Measurements from ENCODE around the gene COPS3.
"Not testable (repeated sequence)": the region's sequence is repeated elsewhere in the genome, so short reads cannot be mapped to it uniquely, and the experiment has no call there.

The COPS3 gene

DNA sequence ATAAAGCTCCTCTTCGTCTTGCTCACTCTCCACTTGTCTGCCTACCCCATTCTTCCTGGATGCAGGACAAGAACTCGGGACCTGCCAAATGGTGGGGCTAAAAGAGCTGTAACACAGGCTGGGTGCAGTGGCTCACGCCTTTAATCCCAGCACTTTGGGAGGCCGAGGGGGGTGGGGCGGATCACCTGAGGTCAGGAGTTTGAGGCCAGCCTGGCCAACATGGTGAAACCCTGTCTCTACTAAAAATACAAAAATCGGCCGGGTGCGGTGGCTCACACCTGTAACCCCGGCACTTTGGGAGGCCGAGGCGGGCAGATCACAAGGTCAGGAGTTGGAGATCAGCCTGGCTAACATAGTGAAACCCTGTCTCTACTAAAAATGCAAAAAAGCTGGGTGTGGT lies 20.6 kb upstream of the COPS3 start:
- not testable (repeated sequence) for DNase-seq (ENCODE audit: low read depth in 3 of 3)

DNA sequence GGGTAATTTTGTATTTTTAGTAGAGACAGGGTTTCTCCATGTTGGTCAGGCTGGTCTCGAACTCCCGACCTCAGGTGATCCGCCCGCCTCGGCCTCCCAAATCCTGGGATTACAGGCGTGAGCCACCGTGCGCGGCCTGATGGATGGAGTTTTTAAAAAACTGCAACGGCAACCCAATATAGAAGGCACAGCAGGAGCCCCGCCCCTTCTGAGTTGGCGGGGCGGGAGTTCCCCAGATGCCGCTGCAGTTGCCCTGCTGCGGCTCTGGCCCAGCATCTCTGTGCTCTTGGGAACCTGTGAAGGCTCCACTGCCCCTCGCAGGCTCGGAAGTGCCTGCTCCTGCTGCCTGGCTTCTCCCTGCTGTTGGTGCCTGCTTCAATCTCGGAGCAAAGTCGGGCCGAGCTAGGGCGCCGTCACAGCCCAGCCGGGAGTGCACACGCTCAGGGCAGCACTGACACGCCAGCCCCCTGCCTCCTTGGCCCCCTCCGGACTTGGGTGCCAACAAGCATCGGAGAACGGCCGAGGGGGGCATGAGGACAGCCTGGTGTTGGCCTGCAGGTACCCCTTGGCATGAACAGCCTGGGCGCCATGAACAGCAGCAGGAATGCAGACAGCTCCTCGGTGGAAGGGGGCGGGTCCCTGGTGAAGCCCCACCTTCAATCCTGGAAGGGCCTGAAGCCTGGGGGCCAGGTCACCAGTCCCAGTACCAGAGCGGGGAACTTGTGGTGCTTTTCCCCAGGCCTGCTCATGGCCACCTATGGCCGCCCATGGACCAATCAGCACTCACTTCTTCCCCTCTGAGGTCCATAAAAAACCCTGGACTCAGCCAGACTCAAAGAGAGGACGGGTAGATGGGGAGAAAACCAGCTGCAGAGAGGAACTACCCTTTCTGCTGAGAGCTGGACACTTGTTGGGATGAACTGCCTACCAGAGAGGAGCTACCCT lies 19.9 kb upstream of the COPS3 start:
- DNase-seq (ENCODE audit: low read depth in 3 of 3) = peak; percentile 33 to 42 (median 37)

DNA sequence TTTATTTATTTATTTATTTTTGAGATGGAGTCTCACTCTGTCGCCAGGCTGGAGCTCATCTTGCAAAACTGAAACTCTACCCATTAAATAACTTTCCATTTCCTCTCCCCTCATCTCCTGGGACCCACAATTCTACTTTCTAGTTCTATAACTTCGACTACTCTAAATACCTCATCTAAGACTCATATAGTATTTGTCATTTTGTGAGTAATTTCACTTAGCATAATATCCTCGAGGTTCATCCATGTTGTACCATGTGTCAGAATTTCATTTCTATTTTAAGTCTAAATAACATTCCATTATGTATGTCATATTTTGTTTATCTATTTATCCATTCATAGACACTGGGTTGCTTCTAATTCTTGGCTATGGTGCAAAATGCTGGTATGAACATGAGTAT lies 17.1 kb upstream of the COPS3 start:
- no peak for DNase-seq (ENCODE audit: low read depth in 3 of 3)

DNA sequence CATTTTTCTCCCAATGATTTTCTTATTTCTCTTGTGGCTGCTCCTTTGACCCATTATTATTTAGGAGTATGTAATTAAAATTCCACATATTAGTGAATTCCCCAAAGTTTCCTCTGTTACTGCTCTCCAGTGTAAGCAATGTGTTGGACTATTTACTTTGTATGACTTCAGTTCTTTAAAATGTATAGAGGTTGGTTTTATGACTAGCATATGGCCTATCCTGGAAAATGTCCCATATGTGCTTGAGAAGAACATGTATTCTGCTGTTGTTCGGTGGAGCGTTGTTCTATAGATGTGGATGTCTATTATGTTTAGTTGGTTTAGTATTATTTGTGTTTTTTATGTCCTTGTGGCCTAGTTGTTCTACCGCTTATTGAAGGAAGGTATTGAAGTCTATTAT lies 16.2 kb upstream of the COPS3 start:
- DNase-seq (ENCODE audit: low read depth in 3 of 3) = no peak

DNA sequence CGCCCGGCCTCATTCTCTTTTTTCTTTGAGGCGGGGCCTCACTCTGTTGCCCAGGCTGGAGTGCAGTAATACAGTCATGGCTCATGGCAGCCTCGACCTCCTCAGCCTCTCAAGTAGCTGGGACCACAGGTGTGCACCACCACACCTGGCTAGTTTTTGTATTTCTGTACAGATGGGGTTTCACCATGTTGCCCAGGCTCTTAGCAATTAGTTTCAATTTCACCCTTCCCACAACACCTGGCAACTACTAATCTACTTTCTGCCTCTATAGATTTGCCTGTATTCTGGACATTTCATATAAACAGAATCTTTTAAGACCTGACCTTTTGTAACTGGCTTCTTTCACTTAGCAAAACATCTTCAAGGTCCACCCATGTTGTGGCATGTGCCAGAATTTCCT lies 14.1 kb upstream of the COPS3 start:
- DNase-seq (ENCODE audit: low read depth in 3 of 3) = no peak

DNA sequence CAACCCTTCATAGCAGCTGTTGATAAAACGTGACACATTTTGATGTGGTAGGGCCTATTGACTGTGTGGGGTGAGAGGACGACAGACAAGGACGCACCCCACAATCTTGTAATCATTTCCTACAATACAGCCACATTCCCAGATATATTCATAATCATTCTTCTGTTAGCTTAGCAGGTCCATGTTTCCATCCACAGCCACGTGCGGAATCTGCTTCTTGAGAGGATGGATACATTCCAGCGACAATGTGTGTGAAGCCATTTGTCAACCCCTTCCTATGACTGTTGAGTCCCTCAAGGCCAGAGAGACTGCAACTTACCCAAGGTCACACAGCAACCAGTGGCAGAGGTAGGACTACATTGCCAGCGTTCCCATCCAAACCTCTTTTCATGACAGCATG lies 8.7 kb upstream of the COPS3 start:
- no peak for DNase-seq (ENCODE audit: low read depth in 3 of 3)

DNA sequence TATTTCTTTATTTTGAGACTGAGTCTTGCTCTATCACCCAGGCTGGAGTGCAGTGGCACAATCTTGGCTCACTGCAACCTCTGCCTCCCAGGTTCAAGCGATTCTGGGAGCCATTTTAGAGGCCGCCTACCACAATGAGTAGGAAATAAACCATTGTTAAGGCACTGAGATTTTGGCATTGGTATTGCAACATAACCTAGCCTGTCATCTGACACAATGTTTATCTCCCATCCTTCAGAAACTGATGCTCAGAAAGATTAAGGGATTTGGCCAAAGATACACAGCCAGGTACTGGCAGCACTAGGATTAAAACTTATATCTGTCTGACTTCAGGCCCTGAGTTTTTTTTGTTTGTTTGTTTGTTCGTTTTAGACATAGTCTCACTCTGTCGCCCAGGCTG lies 8.0 kb upstream of the COPS3 start:
- no peak for DNase-seq (ENCODE audit: low read depth in 3 of 3)

DNA sequence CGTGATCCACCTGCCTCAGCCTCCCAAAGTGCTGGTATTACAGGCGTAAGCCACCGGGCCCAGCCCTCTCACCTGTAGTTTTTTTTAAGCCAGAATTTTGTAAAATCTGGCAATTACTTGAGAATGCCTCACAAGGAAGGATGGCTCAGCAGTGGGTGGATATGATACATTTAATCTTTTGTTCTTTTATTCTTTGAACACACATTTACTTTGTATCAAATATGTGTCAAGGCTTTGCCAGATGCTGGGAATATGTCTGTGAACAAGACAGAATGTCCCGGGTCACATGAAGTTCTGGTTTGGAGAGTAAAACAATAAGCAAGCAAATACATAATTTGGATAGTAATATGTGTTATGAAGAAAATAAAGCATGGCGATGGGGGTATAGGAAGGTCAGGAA lies 4.9 kb upstream of the COPS3 start:
- DNase-seq (ENCODE audit: low read depth in 3 of 3) = no peak

DNA sequence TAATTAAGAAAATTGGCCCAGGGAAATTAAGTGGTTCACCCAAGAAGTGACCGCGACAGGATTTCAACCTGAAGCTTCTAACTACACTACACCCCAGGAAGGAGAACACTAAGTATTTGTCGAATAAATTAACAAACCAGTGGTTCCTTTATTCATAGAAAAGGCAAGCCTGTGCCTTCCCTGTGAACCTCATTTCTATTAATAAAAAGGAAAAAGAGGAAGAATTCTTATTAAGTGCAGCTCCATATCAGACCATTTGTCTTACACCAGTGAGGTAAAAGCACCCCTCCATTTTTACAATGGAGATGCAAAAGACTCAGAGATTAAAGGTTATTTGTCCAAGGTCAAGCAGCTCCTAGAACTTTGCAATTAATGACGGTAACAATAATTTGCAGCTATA lies 1.7 kb downstream of the COPS3 start:
- DNase-seq (ENCODE audit: low read depth in 3 of 3) = no peak

DNA sequence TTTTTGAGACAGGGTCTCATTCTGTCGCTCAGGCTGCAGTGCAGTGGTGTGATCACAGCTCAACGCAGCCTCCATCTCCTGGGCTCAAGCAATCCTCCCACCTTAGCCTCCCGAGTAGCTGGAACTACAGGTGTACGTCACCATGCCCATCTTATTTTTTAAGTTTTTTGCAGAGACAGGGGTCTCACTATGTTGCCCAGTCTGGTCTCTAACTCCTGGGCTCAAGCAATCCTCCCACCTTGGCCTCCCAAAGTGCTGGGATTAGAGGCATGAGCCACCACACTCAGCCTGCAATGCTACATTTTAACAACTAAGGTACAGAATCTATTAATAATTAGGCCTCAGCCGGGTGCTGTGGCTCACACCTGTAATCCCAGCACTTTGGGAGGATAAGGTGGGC lies 3.6 kb downstream of the COPS3 start:
- DNase-seq (ENCODE audit: low read depth in 3 of 3) = not testable (repeated sequence)

DNA sequence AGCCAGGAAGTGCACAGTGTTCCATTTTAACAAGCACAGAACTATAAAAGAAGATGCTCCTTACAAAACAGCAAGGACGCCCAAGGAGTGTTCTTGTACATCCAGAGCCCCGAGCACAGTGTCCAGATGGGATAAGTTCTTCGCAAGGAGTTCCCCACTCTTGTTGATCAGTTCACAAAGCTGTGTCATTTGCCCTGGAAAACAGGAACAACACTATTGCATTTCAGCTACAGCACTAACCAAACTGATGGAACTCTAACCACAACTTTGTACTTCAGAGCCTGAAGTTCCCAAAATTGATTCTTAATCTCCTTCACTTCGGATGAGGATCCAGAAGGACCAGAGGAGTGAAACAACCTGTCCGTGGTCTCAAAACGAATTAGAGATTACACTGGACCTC lies 5.1 kb downstream of the COPS3 start:
- no peak for DNase-seq (ENCODE audit: low read depth in 3 of 3)

DNA sequence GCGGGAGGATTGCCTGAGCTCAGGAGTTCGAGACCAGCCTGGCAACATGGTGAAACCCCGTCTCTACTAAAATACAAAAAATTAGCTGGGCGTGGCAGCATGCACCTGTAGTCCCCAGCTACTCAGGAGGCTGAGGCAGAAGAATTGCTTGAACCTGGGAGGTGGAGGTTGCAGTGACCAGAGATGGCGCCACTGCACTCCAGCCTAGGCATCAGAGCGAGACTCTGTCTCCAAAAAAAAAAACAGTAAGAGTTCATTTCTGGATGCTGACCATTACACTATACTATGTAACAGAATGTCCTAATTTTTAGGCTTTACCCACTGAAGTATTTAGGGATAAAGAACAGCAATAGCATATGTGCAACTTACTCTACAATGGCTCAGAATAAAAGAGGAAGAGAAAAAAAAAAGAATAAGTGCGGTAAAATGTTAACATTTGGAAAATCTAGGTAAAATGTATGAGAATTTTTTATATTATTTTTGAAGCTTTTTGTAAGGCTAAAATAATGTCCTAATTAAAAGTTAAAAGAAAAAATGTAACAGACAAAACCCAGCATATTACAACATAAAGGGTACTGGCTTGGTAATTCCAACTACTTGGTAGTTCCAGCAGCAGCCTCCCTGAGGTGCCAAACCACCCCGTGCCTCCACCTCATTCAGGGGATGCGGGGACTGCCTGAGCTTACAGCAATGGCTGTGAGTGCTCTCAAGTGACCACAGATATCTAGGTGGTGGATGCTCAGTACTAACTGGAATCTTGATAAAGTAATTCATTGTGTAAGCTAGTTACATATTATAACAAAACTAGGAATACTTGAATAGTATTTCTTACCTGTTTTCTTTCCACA lies 10.9 kb downstream of the COPS3 start:
- DNase-seq (ENCODE audit: low read depth in 3 of 3) = no peak

DNA sequence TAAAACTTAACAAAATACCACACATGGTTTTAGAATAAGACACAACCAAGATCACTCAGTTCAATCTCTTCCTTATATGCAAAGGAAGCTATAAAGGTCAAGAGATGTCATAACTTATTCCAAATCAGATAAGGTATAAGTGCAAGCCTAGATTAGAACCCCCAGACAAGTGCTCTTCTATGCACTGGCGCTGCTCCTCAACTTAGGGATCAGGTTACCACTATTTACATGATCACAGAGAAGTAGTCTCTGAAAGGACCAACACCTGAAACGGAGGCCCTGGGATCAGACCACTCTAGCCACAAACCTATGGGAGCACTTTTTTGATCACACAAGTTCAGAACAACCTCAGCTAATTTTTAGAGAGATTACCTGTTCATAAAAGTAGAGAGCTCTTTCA lies 16.6 kb downstream of the COPS3 start:
- no peak for DNase-seq (ENCODE audit: low read depth in 3 of 3)

DNA sequence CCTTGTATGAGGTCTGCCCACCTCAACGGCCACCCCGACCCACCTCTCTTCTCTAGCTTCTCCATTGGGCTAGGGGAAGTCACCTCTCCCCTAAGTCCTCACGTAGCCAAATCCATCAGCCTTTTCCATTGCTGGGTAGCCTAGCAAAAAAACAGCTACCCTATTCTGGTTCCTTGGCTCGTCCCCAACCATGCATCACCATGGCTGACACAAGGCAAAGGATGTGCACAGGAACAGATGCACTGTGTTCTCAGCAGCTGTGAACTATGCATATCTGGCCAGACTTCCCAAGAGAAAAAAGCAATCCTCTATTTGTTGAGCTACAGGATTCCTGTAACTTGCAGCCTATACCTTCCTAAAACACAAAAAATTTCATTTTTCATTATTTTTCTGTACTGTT lies 22.0 kb downstream of the COPS3 start:
- DNase-seq (ENCODE audit: low read depth in 3 of 3) = no peak

DNA sequence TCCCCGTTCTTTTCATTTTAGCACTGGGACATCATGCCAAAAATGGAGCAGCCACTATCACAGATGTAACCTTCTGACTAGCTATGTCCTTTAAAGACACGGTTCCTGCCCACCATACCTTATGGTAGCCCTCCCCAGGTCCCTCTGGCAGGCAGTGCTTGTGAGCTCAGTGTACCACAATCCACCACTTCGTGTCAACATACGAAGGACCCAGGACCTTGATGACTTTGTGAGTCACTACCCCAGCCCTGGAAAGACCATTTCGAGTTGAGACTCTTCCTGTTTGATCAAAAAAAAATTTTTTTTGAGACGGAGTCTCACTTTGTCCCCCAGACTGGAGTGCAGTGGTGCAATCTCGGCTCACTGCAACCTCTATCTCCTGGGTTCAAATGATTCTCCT lies 23.0 kb downstream of the COPS3 start:
- no peak for DNase-seq (ENCODE audit: low read depth in 3 of 3)

DNA sequence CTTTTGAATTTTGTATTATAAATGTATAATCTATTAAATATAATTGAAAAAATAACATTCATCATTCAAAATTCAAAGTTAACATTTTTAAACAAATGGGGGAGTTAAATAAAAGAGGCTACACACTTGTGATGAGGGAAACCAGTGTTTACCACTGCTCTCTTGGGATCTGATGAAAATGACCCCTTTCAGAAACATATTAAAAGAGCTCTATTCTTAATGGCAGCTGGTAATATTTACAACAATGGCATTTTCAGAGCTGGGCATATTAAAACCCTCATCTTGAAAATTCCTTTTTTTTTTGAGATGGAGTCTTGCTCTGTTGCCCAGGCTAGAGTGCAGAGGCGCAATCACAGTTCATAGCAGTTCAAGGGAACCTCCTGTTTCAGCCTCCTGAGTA lies 24.7 kb downstream of the COPS3 start:
- DNase-seq (ENCODE audit: low read depth in 3 of 3) = no peak

DNA sequence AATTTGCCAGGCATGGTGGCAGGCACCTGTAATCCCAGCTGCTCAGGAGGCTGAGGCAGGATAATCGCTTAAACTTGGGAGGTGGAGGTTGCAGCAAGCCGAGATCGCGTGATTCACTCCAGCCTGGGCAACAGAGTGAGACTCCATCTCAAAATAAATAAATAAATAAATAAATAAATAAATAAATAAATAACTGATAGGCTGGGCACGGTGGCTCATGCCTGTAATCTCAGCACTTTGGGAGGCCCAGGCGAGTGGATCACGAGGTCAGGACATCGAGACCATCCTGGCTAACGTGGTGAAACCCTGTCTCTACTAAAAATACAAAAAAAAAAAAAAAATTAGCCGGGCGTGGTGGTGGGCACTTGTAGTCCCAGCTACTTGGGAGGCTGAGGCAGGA lies 25.4 kb downstream of the COPS3 start:
- DNase-seq (ENCODE audit: low read depth in 3 of 3) = not testable (repeated sequence)

DNA sequence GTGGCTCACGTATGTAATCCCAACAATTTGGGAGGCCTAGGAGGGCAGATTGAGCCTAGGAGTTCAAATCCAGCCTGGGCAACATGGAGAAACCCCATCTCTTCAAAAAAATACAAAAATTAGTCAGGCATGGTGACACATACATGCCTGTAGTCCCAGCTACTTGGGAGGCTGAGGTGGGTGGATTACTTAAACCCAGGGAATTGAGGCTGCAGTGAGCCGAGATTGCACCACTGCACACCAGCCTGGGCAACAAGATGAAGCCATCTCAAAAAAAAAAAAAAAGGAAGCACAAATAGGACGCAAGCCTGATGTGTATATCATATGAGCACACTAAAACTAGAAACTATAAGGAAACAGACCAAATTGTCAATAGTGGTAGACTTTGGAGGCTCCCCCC lies 27.0 kb downstream of the COPS3 start:
- DNase-seq (ENCODE audit: low read depth in 3 of 3) = no peak

DNA sequence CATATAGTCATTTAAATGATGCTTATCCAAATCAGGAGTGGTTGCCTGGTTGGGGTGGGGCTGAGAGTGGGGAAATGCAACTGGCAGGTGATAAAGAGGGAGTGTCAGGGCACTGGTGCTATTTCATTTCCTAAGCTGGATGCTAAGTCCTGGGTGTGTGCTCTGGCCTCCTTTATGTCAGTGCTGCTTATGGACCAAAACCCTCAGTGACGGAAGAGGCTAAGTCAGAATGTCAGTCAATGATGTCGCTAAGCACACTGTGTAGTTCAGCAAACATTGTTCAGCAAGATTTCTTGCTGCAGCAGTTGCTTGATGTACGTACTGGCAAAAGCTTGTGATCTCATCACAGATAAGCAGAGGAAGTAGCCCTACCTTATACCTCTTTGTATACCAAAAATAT lies 27.6 kb downstream of the COPS3 start:
- no peak for DNase-seq (ENCODE audit: low read depth in 3 of 3)

DNA sequence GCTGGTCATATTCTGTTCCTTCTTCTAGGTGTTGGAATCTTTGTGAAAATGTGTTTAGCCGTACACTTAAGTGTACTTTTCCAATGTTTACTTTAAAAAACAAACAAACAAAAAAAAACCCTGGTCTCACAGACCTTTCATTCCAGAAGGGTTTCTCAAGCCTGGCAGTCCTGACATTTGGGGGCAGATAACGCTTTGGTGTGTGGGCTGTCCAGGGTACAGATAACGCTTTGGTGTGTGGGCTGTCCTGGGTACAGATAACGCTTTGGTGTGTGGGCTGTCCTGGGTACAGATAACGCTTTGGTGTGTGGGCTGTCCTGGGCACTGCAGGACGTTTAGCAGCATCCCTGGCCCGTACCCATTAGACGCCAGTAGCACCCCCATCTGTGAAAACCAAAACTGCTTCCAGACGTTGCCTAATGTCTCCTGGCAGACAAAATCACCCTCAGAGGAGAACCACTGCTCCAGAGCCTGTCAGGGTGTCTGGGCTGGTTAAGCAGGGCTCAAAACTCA lies 28.8 kb downstream of the COPS3 start:
- no peak for DNase-seq (ENCODE audit: low read depth in 3 of 3)

DNA sequence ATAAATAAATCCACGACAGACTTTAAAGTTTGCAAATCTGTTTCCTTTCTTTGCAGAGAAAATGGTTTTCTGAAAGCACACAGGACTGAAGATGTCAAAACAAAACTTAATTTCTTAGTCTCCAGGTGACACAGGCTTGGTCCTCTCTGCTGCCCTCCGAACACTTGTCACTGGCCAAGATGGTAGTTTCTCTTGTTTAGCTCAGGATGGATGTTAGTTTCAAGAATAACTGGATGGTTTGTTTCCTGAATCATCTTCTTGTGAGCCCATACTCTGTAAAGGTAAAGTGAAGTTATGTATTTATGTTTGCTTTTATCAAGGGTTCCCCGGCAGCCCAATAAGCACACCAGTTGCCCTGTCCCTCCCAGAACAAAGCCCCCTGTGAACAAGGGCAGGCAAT lies 34.2 kb downstream of the COPS3 start:
- no peak for DNase-seq (ENCODE audit: low read depth in 3 of 3)

DNA sequence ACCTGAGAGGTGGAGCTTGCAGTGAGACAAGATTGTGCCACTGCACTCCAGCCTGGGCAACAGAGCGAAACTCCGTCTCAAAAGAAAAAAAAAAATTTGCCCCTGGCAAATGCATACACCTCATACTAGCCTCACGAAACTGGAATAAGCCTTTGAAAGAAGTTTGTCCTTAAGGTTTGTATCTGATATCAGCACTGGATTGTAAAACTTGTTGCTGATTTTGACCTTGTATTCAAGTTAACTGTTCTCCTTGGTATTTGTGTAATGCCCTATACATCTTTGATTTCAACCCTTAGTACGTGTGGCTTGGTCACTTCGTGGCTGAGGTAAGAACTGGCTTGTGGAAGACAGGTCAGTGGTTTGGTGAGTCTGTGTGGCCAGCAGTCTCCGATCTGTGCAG lies 37.9 kb downstream of the COPS3 start:
- no peak for DNase-seq (ENCODE audit: low read depth in 3 of 3)

DNA sequence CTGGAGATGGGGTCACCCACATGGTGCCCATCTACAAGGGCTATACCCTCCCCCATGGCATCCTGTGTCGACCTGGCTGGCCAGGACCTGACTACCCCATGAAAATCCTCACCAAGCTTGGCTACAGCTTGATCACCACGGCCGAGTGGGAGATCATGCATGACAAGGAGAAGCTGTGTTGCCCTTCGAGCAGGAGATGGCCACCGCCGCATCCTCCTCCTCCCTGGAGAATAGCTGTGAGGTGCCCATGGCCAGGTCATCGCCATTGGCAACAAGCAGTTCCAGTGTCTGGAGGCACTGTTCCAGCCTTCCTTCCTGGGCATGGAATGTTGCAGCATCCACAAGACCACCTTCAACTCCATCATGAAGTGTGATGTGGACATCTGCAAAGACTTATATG lies 38.8 kb downstream of the COPS3 start:
- no peak for DNase-seq (ENCODE audit: low read depth in 3 of 3)

All from stimulated activated CD4-positive, alpha-beta T cell treated with anti-CD3 and anti-CD28 coated beads, TNF-alpha, amount 100 ng/mL, for 4 hours (primary cell).